HG02642 (cell line): Measurements from ENCODE around the gene SLC17A4.

Experiments used
- ATAC-seq: cut with Tn5 transposase; IDR thresholded peaks from one replicate; pipeline ENCODE4 v1.9.1; 2021; ENCODE audit warnings: mild to moderate bottlenecking; ENCODE audit not compliant: unreplicated experiment, poor library complexity

The SLC17A4 gene, protein sequence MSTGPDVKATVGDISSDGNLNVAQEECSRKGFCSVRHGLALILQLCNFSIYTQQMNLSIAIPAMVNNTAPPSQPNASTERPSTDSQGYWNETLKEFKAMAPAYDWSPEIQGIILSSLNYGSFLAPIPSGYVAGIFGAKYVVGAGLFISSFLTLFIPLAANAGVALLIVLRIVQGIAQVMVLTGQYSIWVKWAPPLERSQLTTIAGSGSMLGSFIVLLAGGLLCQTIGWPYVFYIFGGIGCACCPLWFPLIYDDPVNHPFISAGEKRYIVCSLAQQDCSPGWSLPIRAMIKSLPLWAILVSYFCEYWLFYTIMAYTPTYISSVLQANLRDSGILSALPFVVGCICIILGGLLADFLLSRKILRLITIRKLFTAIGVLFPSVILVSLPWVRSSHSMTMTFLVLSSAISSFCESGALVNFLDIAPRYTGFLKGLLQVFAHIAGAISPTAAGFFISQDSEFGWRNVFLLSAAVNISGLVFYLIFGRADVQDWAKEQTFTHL

DNA sequence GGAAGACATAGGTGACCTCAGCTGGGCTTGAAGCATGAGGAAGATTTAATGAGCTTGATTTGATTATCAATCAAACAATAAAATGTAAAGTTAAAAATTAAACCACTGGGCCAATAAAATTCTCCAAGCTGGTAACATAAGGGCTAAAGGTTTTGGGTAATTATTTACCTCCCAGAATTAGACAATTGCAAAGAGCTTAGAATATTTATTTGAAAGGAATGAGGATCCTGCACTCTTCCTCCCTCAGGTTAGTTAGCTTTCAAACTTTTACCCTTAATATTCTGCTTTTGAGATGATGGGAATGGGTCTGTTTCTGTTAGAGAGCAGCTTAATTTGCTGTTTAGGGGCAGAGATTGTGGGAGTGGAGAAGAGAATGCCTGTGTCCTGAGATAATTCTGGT, at the start of gene SLC17A4:
Gene SLC17A4, plus strand, starts transcription at position 208 of the 400 bp plus-strand sequence. CDS start 7,221 bp downstream, outside the sequence.
- no peak for ATAC-seq

DNA sequence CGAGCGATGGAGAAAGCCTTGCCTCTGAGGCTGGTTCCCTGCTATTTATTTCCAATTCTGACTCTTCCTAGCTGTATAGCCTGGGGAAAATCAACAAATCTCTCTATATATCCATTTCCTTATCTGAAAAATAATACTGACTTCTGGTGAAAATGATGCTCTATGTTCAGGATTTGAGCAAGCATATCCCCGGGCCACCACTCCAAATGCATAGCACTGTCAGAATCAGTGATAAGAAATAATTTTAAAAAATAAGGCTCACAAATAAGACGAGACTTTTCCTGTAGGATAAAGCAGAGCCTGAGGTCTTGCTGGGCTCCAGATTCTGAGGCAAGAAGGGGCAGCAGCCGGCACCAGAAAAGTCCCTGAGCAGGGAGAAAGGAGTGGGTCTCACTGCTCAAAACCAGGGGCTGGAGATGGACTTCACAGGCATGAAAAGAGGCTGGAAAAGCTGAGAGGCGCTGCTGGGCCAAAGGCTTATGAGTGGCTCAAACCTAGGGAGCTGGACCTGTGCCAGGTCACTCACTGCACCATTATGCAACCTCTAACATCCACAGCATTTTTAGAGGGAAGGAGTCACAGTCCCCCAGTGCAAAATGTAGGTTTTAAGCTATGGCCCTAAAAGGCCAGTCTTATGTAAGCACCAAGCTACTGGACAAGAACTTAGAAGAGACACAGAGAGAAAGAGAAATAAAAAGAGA, 48.1 kb upstream of the SLC17A4 start:
- no peak for ATAC-seq

DNA sequence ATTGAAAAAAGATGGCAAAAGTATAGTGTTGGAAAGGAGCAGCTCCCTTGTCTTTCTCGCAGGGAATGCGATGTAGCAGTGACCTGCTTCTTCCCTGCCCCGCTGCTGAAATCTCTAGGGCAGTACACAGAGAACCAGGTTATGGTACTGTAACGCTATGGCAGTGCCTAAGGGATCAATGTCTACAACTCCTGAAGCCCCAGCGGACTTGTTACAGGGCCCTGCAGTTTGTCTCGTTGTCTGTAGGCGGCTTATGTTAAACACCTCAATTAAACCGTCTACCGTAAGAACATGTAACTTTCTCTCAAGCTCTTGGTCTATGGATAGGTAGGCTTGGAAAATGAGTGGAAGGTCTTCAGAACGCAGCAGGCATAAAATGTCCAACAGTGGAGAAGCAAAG, 44.8 kb upstream of the SLC17A4 start:
- ATAC-seq, result no peak

DNA sequence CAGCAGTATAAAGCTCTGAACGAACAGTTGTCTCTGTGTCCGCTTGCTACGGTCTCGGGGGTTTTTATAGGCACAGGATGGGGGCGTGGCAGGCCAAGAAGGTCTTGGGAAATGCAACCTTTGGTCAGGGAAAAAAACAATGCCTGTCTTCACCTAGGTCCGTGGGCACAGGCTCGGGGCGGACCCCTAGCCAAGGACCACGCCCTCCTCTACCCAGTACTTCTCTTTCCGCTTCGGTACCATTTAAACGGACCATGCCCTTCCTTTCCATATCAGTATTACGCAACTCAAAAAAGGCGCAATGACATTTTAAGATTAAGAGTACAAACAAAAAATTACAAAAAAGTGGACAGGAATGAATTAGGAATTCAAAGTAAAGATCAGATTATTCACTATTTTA, 44.3 kb upstream of the SLC17A4 start:
- ATAC-seq, result no peak

DNA sequence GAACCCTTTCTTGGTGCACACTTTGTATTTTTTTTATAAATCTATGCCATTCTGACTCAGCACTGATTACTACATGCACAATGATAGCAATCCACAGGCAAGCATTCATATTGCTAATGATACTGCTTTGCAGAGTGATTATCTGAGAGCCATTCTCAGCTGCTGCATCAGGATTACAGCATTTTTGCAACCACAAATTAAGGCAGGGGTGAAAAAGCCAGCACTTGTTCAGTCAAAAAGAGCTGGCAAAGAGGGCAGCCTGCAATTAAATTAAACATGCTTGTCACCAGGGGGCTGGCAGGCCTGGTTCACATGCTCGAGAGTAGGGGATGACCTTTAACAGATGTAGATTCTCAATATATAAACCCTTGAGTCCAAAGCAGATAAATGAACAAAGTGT, 40.7 kb upstream of the SLC17A4 start:
- no peak for ATAC-seq

DNA sequence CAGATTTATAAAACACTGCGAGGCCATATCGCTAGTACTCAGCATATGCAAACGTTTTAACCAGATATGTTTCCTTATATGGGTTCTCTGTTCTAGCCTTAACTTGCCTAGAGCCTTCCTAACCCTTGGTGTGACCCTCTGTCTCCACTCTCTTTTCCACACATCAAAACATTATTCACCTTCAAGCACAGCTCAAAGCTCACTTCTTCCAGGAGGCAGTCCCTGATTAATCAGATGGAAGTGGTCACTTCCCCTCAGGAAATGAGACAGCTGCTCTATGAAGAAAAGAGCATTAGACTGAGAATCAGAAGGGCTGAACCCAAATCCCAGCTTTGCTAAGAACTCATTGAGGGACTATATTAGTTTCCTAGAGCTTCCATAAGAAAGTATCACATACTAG, 39.8 kb upstream of the SLC17A4 start:
- ATAC-seq, result no peak

DNA sequence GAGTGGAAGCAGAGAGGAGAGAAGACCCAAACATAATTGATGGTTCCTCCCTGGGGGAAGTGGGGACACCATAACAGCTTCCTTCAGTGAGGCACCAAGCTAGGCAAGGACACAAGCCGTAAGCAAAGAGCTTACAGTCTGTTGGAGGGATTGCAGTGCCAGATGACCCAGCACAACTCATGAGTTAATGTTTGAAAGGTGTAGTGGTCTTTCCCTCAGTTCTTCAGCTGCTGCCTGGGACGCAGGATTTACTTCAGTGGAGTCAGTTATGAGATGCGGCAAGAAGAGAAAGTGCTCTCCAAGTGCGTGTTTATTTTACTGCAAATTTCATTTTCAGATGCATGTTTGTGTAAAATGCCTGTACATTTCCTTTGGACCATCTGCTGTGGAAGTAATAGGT, 38.7 kb upstream of the SLC17A4 start:
- ATAC-seq, result no peak

DNA sequence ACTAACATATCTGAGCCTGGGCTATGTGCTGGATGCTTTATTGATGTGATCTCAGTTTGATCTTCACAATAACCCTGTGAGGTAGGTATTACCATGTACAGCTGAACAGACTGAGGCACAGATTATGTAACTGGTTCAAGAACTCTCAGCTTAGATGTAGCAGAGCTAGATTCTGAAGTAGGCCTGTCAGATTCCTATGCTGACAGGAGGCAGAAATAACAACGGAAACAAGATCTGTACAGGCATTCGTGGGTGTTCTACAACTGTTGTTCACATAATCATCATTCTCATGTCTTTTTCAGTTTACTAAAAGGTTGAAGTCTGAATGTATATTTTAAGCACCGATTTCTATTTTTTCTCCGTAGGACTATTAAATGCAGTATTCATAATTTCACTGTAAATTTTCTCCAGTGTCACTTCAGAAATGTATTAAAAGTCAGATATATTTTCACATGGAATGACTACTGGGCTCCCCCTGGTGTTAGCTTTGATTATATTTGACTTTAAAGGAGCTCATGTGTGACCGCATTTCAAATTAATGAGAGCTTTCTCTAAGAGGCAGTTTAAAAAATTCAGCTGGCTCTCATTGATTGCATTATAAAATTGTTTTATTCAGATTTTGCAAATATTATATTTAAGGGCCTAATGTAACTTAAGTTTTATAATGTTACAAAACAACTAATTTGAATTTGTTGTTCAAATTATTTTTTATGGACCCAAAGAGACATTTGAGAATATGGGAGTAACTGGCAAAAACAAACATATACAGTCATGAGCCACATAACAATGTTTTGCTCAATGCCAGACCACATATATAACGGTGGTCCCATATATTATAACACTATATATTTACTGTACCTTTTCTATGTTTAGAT, 36.4 kb upstream of the SLC17A4 start:
- no peak for ATAC-seq

DNA sequence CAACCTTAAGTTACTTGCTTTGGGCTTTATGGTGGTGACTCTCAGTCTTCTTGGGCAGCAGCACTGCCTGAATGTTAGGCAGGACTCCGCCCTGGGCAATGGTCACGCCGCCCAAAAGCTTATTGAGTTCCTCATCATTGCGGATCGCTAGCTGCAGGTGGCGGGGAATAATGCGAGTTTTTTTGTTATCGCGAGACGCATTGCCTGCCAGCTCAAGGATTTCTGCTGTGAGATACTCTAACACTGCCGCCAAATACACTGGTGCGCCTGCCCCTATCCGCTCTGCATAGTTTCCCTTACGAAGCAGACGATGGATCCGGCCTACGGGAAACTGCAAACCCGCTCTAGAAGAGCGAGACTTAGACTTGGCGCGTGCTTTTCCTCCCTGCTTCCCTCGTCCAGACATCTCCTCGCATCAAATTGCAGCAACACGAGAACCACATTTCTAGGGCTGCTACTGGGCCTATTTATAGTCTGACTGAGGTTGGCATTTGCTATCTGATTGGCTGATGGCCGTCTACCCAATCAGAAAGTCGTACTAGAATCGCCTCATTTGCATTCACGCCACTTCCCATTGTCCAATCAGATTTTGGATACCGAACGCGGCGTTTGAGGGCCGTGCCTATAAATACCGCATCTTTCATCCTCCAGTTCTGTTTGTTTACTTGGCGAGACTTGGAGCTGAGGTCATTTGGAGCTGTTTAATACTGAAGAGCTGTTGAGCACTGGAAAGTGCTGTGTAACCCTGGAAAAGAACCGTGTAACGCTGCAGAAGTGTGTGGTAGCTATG, 28.2 kb upstream of the SLC17A4 start:
- ATAC-seq, result no peak

DNA sequence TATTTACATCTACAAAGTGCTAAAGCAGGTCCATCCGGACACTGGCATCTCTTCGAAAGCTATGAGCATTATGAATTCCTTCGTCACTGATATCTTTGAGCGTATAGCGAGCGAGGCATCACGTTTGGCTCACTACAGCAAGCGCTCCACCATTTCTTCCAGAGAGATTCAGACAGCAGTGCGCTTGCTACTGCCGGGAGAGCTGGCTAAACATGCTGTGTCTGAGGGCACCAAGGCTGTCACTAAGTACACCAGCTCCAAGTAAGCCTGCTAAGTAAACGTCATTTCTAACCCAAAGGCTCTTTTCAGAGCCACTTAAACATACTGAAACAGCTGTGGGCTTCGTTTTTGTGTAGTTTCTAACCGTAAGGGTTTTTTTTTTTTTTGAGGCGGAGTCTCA, 27.5 kb upstream of the SLC17A4 start:
- no peak for ATAC-seq

DNA sequence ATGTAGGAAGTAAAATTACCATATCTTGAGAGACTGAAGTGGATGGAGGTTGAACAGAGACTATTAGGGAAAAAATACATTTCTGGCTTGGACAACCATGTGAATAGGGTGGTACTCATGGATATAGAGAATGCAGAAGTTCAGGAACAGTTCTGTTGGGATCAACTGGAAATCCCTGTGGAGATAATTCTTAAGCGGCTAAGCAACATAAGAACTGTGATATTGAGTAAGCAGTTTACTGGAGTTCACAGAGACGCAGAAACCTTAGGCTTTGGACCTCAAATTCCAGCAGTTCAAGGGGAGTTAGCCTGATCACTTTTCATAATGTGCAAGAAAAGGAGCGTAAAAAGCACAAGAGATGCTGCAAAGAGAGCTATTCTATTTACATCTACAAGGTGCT, 23.6 kb upstream of the SLC17A4 start:
- ATAC-seq, result no peak

DNA sequence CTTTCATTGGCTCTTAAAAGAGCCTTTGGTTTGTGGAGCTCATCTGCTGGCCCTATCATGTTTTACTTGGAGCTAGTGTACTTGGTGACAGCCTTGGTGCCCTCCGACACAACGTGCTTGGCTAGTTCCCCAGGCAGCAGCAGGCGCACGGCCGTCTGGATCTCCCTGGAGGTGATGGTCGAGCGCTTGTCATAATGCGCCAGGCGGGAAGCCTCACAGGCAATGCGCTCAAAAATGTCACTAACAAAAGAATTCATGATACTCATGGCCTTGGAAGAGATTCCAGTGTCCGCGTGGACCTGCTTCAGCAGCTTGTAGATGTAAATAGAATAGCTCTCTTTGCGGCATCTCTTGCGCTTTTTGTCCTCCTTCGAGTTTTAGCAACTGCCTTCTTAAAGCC, 22.8 kb upstream of the SLC17A4 start:
- ATAC-seq, result no peak

DNA sequence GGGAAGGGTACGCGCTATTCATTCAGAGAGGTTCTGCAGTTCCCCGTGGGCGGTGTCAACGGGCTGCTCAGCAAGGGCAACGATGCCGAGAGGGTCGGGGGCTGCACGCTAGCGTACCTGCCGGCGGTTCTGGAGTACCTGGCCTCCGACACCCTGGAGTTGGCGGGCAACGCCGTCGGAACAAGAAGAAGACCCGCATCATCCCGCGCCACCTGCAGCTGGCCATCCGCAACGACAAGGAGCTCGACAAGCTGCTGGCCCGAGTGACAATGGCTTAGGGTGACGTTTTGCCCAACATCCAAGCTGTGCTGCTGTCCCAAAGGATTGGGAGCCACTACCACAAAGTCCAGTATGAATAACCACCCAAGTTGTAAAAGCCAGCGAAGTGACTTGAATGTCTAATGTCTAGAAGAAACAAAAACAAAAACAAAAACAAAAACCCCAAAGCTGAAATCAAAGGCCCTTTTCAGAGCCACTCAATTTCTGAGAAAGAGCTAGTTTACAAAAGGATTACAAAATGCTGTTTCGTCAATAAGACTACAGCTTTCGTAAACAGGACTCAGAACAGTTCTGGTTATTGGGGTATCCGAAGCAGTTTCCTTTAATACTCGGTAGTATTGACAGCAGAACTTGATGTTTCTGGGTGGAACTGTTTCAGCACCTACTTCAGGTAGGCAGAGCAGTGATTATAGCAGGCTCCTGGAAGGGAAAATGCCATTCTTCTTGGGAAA, 21.9 kb upstream of the SLC17A4 start:
- ATAC-seq, result no peak

DNA sequence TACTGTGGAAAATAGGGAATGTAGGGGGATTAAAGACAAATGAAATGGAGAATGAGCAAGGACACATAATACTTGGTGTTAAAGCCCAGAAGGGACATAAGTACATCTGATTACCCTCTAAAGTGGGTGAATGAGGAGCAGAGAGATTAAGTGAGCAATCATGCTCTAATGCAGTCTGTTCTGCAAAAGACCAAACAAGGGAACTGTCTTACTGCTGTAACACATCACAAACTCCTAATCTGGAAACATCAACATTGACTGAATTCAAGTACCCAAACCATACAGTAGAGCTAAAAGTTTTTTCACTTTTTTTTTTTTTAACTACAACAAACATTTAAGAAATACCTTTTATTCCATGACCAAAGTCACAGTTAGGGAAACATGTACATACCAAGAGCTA, 19.3 kb upstream of the SLC17A4 start:
- ATAC-seq, result no peak

DNA sequence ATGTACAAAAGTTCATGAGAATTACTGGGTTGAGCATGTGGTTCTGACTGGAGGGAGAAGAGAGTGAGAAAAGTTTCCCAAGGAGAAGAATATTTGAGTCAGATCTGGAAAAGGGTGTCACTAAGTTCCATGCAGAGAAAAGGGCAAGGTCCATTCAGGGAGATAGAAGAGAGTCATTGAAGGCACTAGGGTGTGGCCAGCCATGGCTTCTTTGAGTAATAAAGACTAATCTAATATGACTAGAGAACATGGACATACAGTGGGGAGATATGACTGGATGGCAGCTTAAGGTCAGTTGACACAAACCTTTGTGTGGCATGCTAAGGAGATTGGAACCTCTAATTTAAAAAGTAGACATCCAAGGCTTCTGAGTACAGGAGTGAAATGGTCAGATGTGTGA, 10.7 kb upstream of the SLC17A4 start:
- ATAC-seq, result no peak

DNA sequence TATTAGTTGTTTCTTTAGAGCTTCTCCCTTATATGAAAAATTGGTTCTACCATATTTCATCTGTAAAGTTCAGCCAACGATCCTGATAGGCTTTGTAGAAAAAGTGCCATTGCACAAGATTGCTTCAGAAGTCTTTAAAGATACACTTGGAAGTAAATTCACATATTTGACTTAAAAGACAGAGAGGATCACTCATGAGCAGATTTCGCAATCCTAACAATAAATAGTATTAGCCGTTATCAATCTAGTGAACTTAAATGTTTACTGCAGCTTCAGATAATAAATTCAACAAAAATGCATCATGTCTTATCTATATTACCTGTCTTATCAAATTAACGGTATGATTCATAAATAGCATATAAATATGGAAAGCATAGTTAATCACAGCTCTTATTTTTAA, 8.7 kb upstream of the SLC17A4 start:
- ATAC-seq, result no peak

DNA sequence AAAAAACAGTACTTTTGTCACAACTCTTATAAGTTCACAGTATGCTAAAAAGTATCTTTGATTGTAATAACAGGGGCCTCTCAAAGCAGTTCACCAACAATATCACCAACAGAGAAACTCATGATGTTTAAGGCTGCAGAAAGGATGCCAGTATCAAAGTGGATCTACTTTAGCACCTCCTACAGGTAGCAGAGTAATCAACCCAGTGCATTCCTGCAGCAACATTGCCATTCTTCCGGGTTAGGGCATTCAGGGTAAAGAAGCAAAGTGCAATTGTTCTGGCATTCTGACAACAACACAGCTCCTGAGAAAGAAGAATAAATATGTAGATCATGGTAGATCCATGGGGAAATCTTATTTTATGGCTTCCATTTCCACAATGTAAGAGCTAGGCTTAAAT, 7.6 kb upstream of the SLC17A4 start:
- no peak for ATAC-seq

DNA sequence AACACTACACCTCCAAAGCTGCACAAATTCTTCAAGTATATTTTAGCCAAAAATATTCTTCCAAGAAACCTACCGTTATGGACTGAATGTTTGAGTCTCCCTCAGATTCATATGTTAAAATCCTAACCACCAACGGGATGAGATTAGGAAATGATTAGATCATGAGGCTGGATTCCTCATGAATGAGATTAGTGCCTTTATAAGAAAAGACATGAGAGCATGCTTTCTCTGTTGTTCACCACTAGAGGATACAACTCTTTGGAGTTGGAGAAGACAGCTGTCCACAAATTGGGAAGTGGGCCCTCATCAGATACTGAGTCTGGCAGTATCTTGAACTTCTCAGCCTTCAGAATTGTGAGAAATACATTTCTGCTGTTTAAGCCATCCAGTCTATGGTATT, 7.1 kb upstream of the SLC17A4 start:
- no peak for ATAC-seq

DNA sequence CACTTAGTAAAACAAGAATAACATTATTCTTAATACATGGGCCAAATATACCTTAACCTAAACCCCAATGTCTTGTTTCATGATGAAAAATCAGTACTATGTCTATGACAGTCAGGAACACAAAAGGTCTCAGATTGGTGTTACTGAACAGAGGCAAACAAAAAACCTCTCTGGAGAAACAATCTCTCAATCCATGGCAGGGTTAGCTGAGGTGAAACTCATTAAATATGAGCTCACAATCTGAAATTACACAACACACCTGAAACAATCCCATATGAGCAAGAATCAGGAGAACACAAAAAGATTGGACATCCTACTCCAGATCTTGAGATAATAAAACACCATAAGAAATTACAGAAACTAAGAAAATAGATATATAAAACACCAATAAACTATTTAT, 6.5 kb upstream of the SLC17A4 start:
- no peak for ATAC-seq
